HG03097 (cell line): ENCODE results near the gene OR51A4.
"Not testable (repeated sequence)": the region's sequence is repeated elsewhere in the genome, so short reads cannot be mapped to it uniquely, and the experiment has no call there.

Experiments used
- ATAC-seq: cut with Tn5 transposase; IDR thresholded peaks from one replicate; pipeline ENCODE4 v1.9.1; 2021; ENCODE audit not compliant: unreplicated experiment, low FRiP score

OR51A4 gene

GRCh38 chr11:4947505-4947904 is at the start of gene OR51A4:
Gene OR51A4 (minus strand): TSS chr11:4947605. CDS start chr11:4947100, 505 bp downstream.
- ATAC-seq, result no peak

- no peak for ATAC-seq
These were observed 47.1 kb upstream of the OR51A4 start, which contains the start of gene OR51L1 for GRCh38 chr11:4994551-4994950. Gene OR51L1 (plus strand): TSS chr11:4994851. CDS start chr11:4998983, 4,132 bp downstream.

GRCh38 chr11:4991060-4991459 is 43.7 kb upstream of the OR51A4 start:
- ATAC-seq, result no peak

GRCh38 chr11:4983841-4984240 is 36.4 kb upstream of the OR51A4 start:
- ATAC-seq, result no peak

GRCh38 chr11:4982678-4983077 is 35.3 kb upstream of the OR51A4 start:
- no peak for ATAC-seq

- ATAC-seq, result no peak
These were observed 31.6 kb upstream of the OR51A4 start for GRCh38 chr11:4979036-4979435.

- ATAC-seq, result no peak
These were observed 28.0 kb upstream of the OR51A4 start for GRCh38 chr11:4975436-4975835.

GRCh38 chr11:4962816-4963215 is 15.4 kb upstream of the OR51A4 start:
- ATAC-seq, result no peak

GRCh38 chr11:4960877-4961276 is 13.5 kb upstream of the OR51A4 start:
- no peak for ATAC-seq

GRCh38 chr11:4957396-4957795 is 10.0 kb upstream of the OR51A4 start:
- no peak for ATAC-seq

- not testable (repeated sequence) for ATAC-seq
These were observed 8.2 kb upstream of the OR51A4 start, which contains the start of gene OR51A2 for GRCh38 chr11:4955613-4956012. Gene OR51A2 (minus strand): TSS chr11:4955713. CDS start chr11:4955713, 0 bp downstream.

GRCh38 chr11:4936745-4937144 is 10.7 kb downstream of the OR51A4 start:
- no peak for ATAC-seq

- ATAC-seq, result no peak
These were observed 14.7 kb downstream of the OR51A4 start for GRCh38 chr11:4932751-4933150.

- no peak for ATAC-seq
These were observed 20.8 kb downstream of the OR51A4 start for GRCh38 chr11:4926608-4927007.

- no peak for ATAC-seq
These were observed 23.2 kb downstream of the OR51A4 start, which contains the start of gene OR51G1 for GRCh38 chr11:4924239-4924638. Gene OR51G1 (minus strand): TSS chr11:4924339. CDS start chr11:4924339, 0 bp downstream.

- ATAC-seq, result no peak
These were observed 25.1 kb downstream of the OR51A4 start for GRCh38 chr11:4922304-4922703.

GRCh38 chr11:4921796-4922195 is 25.6 kb downstream of the OR51A4 start:
- ATAC-seq, result no peak

GRCh38 chr11:4919250-4919649 is 28.2 kb downstream of the OR51A4 start, which contains the start of gene OR51G2:
Gene OR51G2 (minus strand): TSS chr11:4919350. CDS start chr11:4915663, 3,687 bp downstream.
- ATAC-seq, result no peak

GRCh38 chr11:4916581-4916980 is 30.8 kb downstream of the OR51A4 start:
- ATAC-seq, result no peak

- no peak for ATAC-seq
These were observed 43.9 kb downstream of the OR51A4 start, which contains the start of gene OR51A7 for GRCh38 chr11:4903484-4903883. Gene OR51A7 (plus strand): TSS chr11:4903783. CDS start chr11:4907370, 3,587 bp downstream.
